Fibroblast of lung (primary cell): Measurements from ENCODE around the gene TGFBRAP1. TPM values are rescaled to one million over a fixed set of nuclear protein-coding genes. Genes with fewer than 3 reads are reported as not detected.
"Not testable (repeated sequence)": the region's sequence is repeated elsewhere in the genome, so short reads cannot be mapped to it uniquely, and the experiment has no call there.

Experiments used
- DNase-seq, 2 donors: peaks; one replicate each; pipeline versions ENCODE4 v3.0.0 to v3.0.0-alpha.2; 2010; ENCODE audit warnings: low read depth in 2 of 2
- H2AFZ ChIP-seq: 2 replicates; pipeline ENCODE4 v1.5.1; 2012; ENCODE audit warnings: low read length, control low read depth, inconsistent platforms
- H3K27ac ChIP-seq: 2 replicates; pipeline ENCODE4 v1.5.1; 2011; ENCODE audit warnings: low read length, control low read depth; ENCODE audit not compliant: insufficient read depth
- H3K27me3 ChIP-seq: 2 replicates; pipeline ENCODE4 v1.5.1; 2011; ENCODE audit warnings: mild to moderate bottlenecking, low read length; ENCODE audit not compliant: control insufficient read depth, insufficient read depth
- H3K36me3 ChIP-seq: 2 replicates; pipeline ENCODE4 v1.5.1; 2011; ENCODE audit warnings: low read length; ENCODE audit not compliant: control insufficient read depth, insufficient read depth
- H3K4me1 ChIP-seq: 2 replicates; pipeline ENCODE4 v1.5.1; 2011; ENCODE audit warnings: low read length; ENCODE audit not compliant: control insufficient read depth, insufficient read depth; ENCODE audit errors: extremely low read depth
- H3K4me2 ChIP-seq: 2 replicates; pipeline ENCODE4 v1.5.1; 2011; ENCODE audit warnings: low read length, control low read depth; ENCODE audit not compliant: insufficient read depth; ENCODE audit errors: extremely low read depth
- H3K4me3 ChIP-seq, 4 experiments: fragments of 200-600 bp in 1 of 4; sonication (generic) in 1 of 4; replicated peaks in 1 of 4; 2 replicates each; pipeline ENCODE4 v1.5.1; 2011 to 2016; ENCODE audit warnings: low read length in 4 of 4, low read depth in 3 of 4, mild to moderate bottlenecking in 3 of 4, control low read depth in 2 of 4, inconsistent platforms in 1 of 4, mixed read lengths in 1 of 4; ENCODE audit not compliant: insufficient read depth in 1 of 4; ENCODE audit errors: control extremely low read depth in 1 of 4
- H3K79me2 ChIP-seq: 2 replicates; pipeline ENCODE4 v1.5.1; 2012; ENCODE audit warnings: mild to moderate bottlenecking, low read length, inconsistent platforms; ENCODE audit not compliant: control insufficient read depth, insufficient read depth
- H3K9ac ChIP-seq: 2 replicates; pipeline ENCODE4 v1.5.1; 2011; ENCODE audit warnings: mild to moderate bottlenecking, low read length, control low read depth; ENCODE audit not compliant: insufficient read depth
- H3K9me3 ChIP-seq: 2 replicates; pipeline ENCODE4 v1.5.1; 2012; ENCODE audit warnings: low read depth, low read length; ENCODE audit not compliant: control insufficient read depth, insufficient read depth
- H4K20me1 ChIP-seq: 2 replicates; pipeline ENCODE4 v1.5.1; 2011; ENCODE audit warnings: low read length; ENCODE audit not compliant: control insufficient read depth, insufficient read depth; ENCODE audit errors: extremely low read depth
- CTCF ChIP-seq, 2 donors: IDR thresholded peaks in 1 of 2; conservative IDR thresholded peaks in 1 of 2; 1 replicate in 1 of 2; 2 replicates in 1 of 2; pipeline ENCODE4 v1.5.1; 2011 to 2012; ENCODE audit warnings: low read length in 2 of 2, control low read depth in 1 of 2, inconsistent platforms in 1 of 2, low read depth in 1 of 2, mild to moderate bottlenecking in 1 of 2
- EZH2 ChIP-seq: IDR thresholded peaks from 2 replicates; pipeline ENCODE4 v1.5.1; 2012; ENCODE audit warnings: low read length, control low read depth, mild to moderate bottlenecking; ENCODE audit errors: missing control alignments
- polyA plus RNA-seq, 2 donors: library from polyadenylated mRNA; depleted of rRNA in 1 of 2; stranded (reverse) in 1 of 2; unstranded in 1 of 2; fragments of >200 nt; gene quantifications; 2 replicates each; pipeline ENCODE4 v1.2.1, GENCODE V29; 2011 to 2012; ENCODE audit warnings: missing spikeins in 1 of 2
- total RNA-seq: library from RNA; depleted of rRNA; stranded (reverse); fragments of >200 nt; gene quantifications from 2 replicates; pipeline ENCODE4 v1.2.1, GENCODE V29; 2014

Gene TGFBRAP1
- total and polyA plus RNA-seq, 2 donors (not counting 1 experiment from before 2014, with no cell fraction given), result 8.5 to 14.9 TPM

GRCh38 chr2:105328281-105329196, 996 bp downstream of the TGFBRAP1 start:
- peak overlapping the region; percentile 75 for H2AFZ ChIP-seq
- H3K4me2 ChIP-seq, result peak overlapping the region; percentile 97
- peak; percentile 26 to 46 for DNase-seq
- H3K4me1 ChIP-seq, result peaks cover 16% of the 10 kb centered on the region
- H3K4me3 ChIP-seq, result peak overlapping the region; percentile 44 to 93 (median 68)
- H3K27me3 ChIP-seq, result no peaks in the 10 kb centered on the region
- TF ChIP-seq CTCF (conservative IDR thresholded peaks at IDR 0.05 in 1 of 2, IDR thresholded peaks at IDR 0.05 in 1 of 2; ENCODE audit: low read depth in 1 of 2, low read length in 2 of 2) (no peak), EZH2 (no peak)
- H3K27ac ChIP-seq, result peak overlapping the region; percentile 55
- H4K20me1 ChIP-seq, result no peaks in the 10 kb centered on the region
- no peaks in the 10 kb centered on the region for H3K36me3 ChIP-seq
- no peaks in the 10 kb centered on the region for H3K9me3 ChIP-seq
- H3K79me2 ChIP-seq, result peaks cover 25% of the 10 kb centered on the region
- H3K9ac ChIP-seq, result peak overlapping the region; percentile 36

- Histone ChIP-seq H3K79me2 (peaks cover 30% of the 10 kb centered on the region), H3K36me3 (no peaks in the 10 kb centered on the region), H3K9me3 (no peaks in the 10 kb centered on the region), H3K4me3 (no peak overlapping the region), H3K4me2 (no peak overlapping the region), H3K4me1 (peaks cover 16% of the 10 kb centered on the region), H3K9ac (no peak overlapping the region), H4K20me1 (no peaks in the 10 kb centered on the region), H2AFZ (no peak overlapping the region), H3K27me3 (no peaks in the 10 kb centered on the region), H3K27ac (no peak overlapping the region)
- TF ChIP-seq EZH2, result no peak
- TF ChIP-seq CTCF (conservative IDR thresholded peaks at IDR 0.05 in 1 of 2, IDR thresholded peaks at IDR 0.05 in 1 of 2; ENCODE audit: low read depth in 1 of 2, low read length in 2 of 2), result no peak
- no peak for DNase-seq
These were observed 1.8 kb downstream of the TGFBRAP1 start for GRCh38 chr2:105327690-105328089.

- DNase-seq, H3K9ac ChIP-seq, H4K20me1 ChIP-seq, H3K9me3 ChIP-seq, H3K36me3 ChIP-seq, H3K27me3 ChIP-seq, H2AFZ ChIP-seq, H3K4me3 ChIP-seq, H3K4me2 ChIP-seq, H3K27ac ChIP-seq: not testable (repeated sequence)
- H3K4me1 ChIP-seq, result peaks cover 16% of the 10 kb centered on the region
- peaks cover 31% of the 10 kb centered on the region for H3K79me2 ChIP-seq
These were observed 2.3 kb downstream of the TGFBRAP1 start for GRCh38 chr2:105327271-105327670.
